ENCODE measurements around the gene GPC6.

The GPC6 gene

GRCh38 chr13:93948162-93948922 is 721.7 kb downstream of the GPC6 start:
- no peaks in the 10 kb centered on the region for H3K27me3 ChIP-seq (ENCODE audit: insufficient read depth, poor library complexity, severe bottlenecking)
- no peak for DNase-seq (ENCODE audit: low spot score)
- H3K4me1 ChIP-seq (ENCODE audit: insufficient read depth, poor library complexity, severe bottlenecking): no peaks in the 10 kb centered on the region
- ATAC-seq (ENCODE audit: low read depth): no peak
- no peaks in the 10 kb centered on the region for H3K9me3 ChIP-seq (ENCODE audit: severe bottlenecking)
- TF ChIP-seq CTCF (IDR thresholded peaks at IDR 0.05; ENCODE audit: poor library complexity, severe bottlenecking): no peak
- no peaks in the 10 kb centered on the region for H3K36me3 ChIP-seq (ENCODE audit: low read depth)
- no peak overlapping the region for H3K4me3 ChIP-seq (ENCODE audit: severe bottlenecking)
- H3K27ac ChIP-seq (ENCODE audit: poor library complexity, severe bottlenecking): no peak overlapping the region

- Histone ChIP-seq H3K36me3 (ENCODE audit: low read depth) (no peaks in the 10 kb centered on the region), H3K9me3 (ENCODE audit: severe bottlenecking) (no peaks in the 10 kb centered on the region), H3K27ac (ENCODE audit: poor library complexity, severe bottlenecking) (no peak overlapping the region), H3K27me3 (ENCODE audit: insufficient read depth, poor library complexity, severe bottlenecking) (no peaks in the 10 kb centered on the region), H3K4me1 (ENCODE audit: insufficient read depth, poor library complexity, severe bottlenecking) (no peaks in the 10 kb centered on the region), H3K4me3 (ENCODE audit: severe bottlenecking) (no peak overlapping the region)
- ATAC-seq (ENCODE audit: low read depth): no peak
- no peak for DNase-seq (ENCODE audit: low spot score)
- peak; percentile 30 for TF ChIP-seq CTCF (IDR thresholded peaks at IDR 0.05; ENCODE audit: poor library complexity, severe bottlenecking)
These were observed 724.5 kb downstream of the GPC6 start for GRCh38 chr13:93951108-93951507.

- no peaks in the 10 kb centered on the region for H3K9me3 ChIP-seq (ENCODE audit: severe bottlenecking)
- DNase-seq (ENCODE audit: low spot score) (no peak), ATAC-seq (ENCODE audit: low read depth) (no peak)
- no peaks in the 10 kb centered on the region for H3K36me3 ChIP-seq (ENCODE audit: low read depth)
- no peak overlapping the region for H3K4me3 ChIP-seq (ENCODE audit: severe bottlenecking)
- H3K27ac ChIP-seq (ENCODE audit: poor library complexity, severe bottlenecking): no peak overlapping the region
- no peaks in the 10 kb centered on the region for H3K27me3 ChIP-seq (ENCODE audit: insufficient read depth, poor library complexity, severe bottlenecking)
- H3K4me1 ChIP-seq (ENCODE audit: insufficient read depth, poor library complexity, severe bottlenecking): no peaks in the 10 kb centered on the region
- TF ChIP-seq CTCF (IDR thresholded peaks at IDR 0.05; ENCODE audit: poor library complexity, severe bottlenecking): no peak
These were observed 725.3 kb downstream of the GPC6 start for GRCh38 chr13:93951951-93952350.

GRCh38 chr13:93953841-93954240 is 727.2 kb downstream of the GPC6 start:
- Histone ChIP-seq H3K4me1 (ENCODE audit: insufficient read depth, poor library complexity, severe bottlenecking) (no peaks in the 10 kb centered on the region), H3K27me3 (ENCODE audit: insufficient read depth, poor library complexity, severe bottlenecking) (no peaks in the 10 kb centered on the region), H3K36me3 (ENCODE audit: low read depth) (no peaks in the 10 kb centered on the region), H3K27ac (ENCODE audit: poor library complexity, severe bottlenecking) (no peak overlapping the region), H3K9me3 (ENCODE audit: severe bottlenecking) (no peaks in the 10 kb centered on the region), H3K4me3 (ENCODE audit: severe bottlenecking) (no peak overlapping the region)
- ATAC-seq (ENCODE audit: low read depth) (no peak), DNase-seq (ENCODE audit: low spot score) (no peak)
- no peak for TF ChIP-seq CTCF (IDR thresholded peaks at IDR 0.05; ENCODE audit: poor library complexity, severe bottlenecking)

- no peak overlapping the region for H3K4me3 ChIP-seq (ENCODE audit: severe bottlenecking)
- H3K4me1 ChIP-seq (ENCODE audit: insufficient read depth, poor library complexity, severe bottlenecking): no peaks in the 10 kb centered on the region
- H3K36me3 ChIP-seq (ENCODE audit: low read depth): no peaks in the 10 kb centered on the region
- no peak for ATAC-seq (ENCODE audit: low read depth)
- H3K9me3 ChIP-seq (ENCODE audit: severe bottlenecking): no peaks in the 10 kb centered on the region
- TF ChIP-seq CTCF (IDR thresholded peaks at IDR 0.05; ENCODE audit: poor library complexity, severe bottlenecking): no peak
- H3K27me3 ChIP-seq (ENCODE audit: insufficient read depth, poor library complexity, severe bottlenecking): no peaks in the 10 kb centered on the region
- no peak for DNase-seq (ENCODE audit: low spot score)
- H3K27ac ChIP-seq (ENCODE audit: poor library complexity, severe bottlenecking): no peak overlapping the region
These were observed 729.3 kb downstream of the GPC6 start for GRCh38 chr13:93955904-93956303.
